ENCODE data around the gene PFDN4.

The PFDN4 gene

DNA sequence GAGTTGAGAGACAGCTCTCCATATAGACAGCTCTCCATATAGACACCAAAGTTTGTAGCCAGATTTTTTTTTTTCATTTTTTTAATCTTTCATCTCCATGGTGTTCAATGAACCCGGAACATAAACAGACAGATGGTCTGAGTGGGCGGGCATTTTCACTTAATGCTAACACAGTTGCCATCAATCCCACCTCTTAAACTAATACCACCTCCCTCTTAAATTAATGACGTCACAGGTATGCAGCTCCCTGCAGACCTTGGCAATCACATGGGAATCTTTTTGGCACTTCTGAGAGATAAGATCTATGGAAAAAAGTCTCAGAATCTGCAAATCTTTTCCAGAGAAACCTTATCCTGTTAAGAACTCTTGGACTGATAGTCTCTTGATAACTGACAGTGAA, 43.2 kb downstream of the PFDN4 start:
- Histone ChIP-seq H3K4me3 (ENCODE audit: low read depth in 1 of 2, low read length in 1 of 2) (no peak overlapping the region), H3K9me3 (no peaks in the 10 kb centered on the region), H3K27ac (no peak overlapping the region), H3K27me3 (no peaks in the 10 kb centered on the region), H3K36me3 (no peaks in the 10 kb centered on the region), H3K4me1 (ENCODE audit: control insufficient read depth in 1 of 2, insufficient read depth in 1 of 2, low read depth in 1 of 2, low read length in 1 of 2) (no peaks in the 10 kb centered on the region)
- TF ChIP-seq, protein P1, sequence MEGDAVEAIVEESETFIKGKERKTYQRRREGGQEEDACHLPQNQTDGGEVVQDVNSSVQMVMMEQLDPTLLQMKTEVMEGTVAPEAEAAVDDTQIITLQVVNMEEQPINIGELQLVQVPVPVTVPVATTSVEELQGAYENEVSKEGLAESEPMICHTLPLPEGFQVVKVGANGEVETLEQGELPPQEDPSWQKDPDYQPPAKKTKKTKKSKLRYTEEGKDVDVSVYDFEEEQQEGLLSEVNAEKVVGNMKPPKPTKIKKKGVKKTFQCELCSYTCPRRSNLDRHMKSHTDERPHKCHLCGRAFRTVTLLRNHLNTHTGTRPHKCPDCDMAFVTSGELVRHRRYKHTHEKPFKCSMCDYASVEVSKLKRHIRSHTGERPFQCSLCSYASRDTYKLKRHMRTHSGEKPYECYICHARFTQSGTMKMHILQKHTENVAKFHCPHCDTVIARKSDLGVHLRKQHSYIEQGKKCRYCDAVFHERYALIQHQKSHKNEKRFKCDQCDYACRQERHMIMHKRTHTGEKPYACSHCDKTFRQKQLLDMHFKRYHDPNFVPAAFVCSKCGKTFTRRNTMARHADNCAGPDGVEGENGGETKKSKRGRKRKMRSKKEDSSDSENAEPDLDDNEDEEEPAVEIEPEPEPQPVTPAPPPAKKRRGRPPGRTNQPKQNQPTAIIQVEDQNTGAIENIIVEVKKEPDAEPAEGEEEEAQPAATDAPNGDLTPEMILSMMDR (IDR thresholded peaks at IDR 0.05): no peak

DNA sequence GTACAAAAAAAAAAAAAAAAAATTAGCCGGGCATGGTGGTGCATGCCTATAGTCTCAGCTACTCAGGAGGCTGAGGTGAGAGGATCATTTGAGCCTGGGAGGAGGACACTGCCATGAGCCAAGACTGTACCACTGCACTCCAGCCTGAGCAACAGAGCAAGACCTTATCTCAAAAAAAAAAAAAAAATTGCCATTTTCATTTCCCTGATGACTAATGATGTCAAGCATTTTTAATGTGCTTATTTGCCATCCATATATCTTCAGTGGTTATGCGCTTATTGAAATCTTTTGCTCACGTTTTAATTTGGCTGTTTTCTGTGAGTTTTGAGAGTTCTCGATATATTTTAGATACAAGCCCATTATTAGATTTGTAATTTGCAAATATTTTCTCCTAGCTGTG, 46.7 kb downstream of the PFDN4 start:
- TF ChIP-seq, protein P1 (IDR thresholded peaks at IDR 0.05): no peak
- Histone ChIP-seq H3K27ac (no peak overlapping the region), H3K36me3 (no peaks in the 10 kb centered on the region), H3K4me1 (ENCODE audit: control insufficient read depth in 1 of 2, insufficient read depth in 1 of 2, low read depth in 1 of 2, low read length in 1 of 2) (no peaks in the 10 kb centered on the region), H3K9me3 (no peaks in the 10 kb centered on the region), H3K27me3 (no peaks in the 10 kb centered on the region), H3K4me3 (ENCODE audit: low read depth in 1 of 2, low read length in 1 of 2) (no peak overlapping the region)

DNA sequence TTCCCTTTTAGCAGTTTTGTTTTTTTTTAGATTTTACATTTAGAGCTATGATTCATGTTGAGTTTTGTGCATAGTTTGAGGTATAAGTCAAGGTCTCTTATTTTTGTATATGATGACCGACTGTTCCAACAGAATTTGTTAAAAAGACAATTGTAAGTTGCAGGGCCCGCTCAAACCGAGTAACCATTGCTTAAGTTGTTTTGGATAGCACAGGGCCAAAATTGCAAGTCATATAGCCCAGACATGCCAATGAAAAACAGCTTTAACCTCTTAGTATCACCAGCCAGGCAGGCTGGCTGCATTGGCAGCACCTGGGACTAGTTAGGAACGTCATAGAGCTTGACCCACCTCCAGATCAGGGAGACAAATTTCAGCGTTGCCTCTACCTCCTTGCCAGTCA, 47.3 kb downstream of the PFDN4 start:
- TF ChIP-seq, protein P1 (IDR thresholded peaks at IDR 0.05): no peak
- no peaks in the 10 kb centered on the region for H3K36me3 ChIP-seq
- no peaks in the 10 kb centered on the region for H3K9me3 ChIP-seq
- H3K27ac ChIP-seq: no peak overlapping the region
- no peaks in the 10 kb centered on the region for H3K4me1 ChIP-seq (ENCODE audit: control insufficient read depth in 1 of 2, insufficient read depth in 1 of 2, low read depth in 1 of 2, low read length in 1 of 2)
- no peak overlapping the region for H3K4me3 ChIP-seq (ENCODE audit: low read depth in 1 of 2, low read length in 1 of 2)
- H3K27me3 ChIP-seq: no peaks in the 10 kb centered on the region

DNA sequence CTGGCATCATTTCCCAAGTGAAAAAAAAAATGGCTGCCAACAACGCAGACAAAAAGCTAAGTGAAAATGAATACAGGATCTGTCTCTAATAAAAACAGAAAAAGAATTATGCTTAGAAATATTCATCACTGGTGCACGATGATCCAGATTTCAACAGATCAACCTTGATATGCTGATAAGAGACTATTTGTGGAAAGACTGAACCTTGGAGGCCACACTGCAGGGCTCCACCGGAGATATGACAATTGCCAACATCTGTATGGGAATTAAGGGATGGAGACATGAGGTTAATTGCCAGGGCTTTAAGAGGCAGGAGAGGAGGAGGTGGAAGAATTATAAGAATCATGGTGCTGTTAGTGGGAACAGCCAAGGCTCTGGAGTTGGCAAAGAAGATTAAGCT, 48.3 kb downstream of the PFDN4 start:
- TF ChIP-seq, protein P1 (IDR thresholded peaks at IDR 0.05): no peak

DNA sequence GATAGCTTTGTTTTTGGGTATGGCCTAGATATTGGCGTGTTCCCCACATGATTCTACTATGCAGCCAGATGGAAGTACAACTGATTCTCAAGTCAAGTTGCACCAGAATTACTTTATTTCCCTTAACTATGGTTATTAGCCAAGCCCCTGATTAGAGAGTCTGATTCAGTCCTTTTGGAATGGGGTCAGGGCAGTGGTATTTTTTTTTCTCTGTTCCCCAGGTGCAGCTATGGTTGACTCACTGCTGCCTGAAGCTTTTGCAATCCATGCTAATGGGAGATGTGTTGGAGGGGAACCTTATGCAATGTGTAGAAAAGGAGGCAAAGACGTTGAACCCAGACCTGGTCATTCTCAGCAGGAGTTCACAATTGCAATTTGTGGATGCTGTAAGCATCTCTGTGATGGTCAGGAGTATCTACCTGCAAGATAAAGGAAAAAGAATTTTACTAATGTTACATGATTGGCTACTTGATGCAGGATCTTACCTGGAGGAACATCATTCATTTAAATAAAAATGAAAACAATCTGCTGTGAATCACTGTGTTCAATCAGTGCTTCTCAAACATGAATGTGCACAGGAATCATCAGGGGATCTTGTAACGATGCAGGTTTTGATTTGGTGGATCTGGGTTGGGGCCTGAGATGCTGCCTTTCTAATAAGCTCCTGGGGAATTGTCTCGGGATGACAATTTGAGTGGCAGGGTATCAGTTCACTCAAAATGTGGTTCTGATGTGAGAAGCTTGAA, 49.4 kb downstream of the PFDN4 start:
- H3K4me3 ChIP-seq (ENCODE audit: low read depth in 1 of 2, low read length in 1 of 2): no peak overlapping the region
- H3K27me3 ChIP-seq: no peaks in the 10 kb centered on the region
- no peaks in the 10 kb centered on the region for H3K4me1 ChIP-seq (ENCODE audit: control insufficient read depth in 1 of 2, insufficient read depth in 1 of 2, low read depth in 1 of 2, low read length in 1 of 2)
- no peaks in the 10 kb centered on the region for H3K9me3 ChIP-seq
- no peaks in the 10 kb centered on the region for H3K36me3 ChIP-seq
- H3K27ac ChIP-seq: no peak overlapping the region
- TF ChIP-seq, protein P1 (IDR thresholded peaks at IDR 0.05): no peak

More for the DNA sequence above, 48.3 kb downstream of the PFDN4 start:
- H3K9me3 ChIP-seq: no peaks in the 10 kb centered on the region
- no peak overlapping the region for H3K4me3 ChIP-seq (ENCODE audit: low read depth in 1 of 2, low read length in 1 of 2)
- H3K27ac ChIP-seq: no peak overlapping the region
- no peaks in the 10 kb centered on the region for H3K36me3 ChIP-seq
- H3K27me3 ChIP-seq: no peaks in the 10 kb centered on the region
- no peaks in the 10 kb centered on the region for H3K4me1 ChIP-seq (ENCODE audit: control insufficient read depth in 1 of 2, insufficient read depth in 1 of 2, low read depth in 1 of 2, low read length in 1 of 2)

Data from neutrophil (primary cell).